Testis (tissue), 2 donors: ENCODE measurements around the gene LPAR2.

ENCODE experiments used
- POLR2A ChIP-seq: fragments of 450-650 bp; IDR thresholded peaks from one replicate; pipeline ENCODE4 v1.6.1; 2017; ENCODE audit warnings: antibody characterized with exemption, mild to moderate bottlenecking, moderate library complexity
- TF ChIP-seq, protein P1 (sequence below), 3 experiments: fragments of 450-650 bp in 2 of 3; fragments of 200-600 bp in 1 of 3; sonication (generic) in 1 of 3; IDR thresholded peaks; one replicate each; pipeline ENCODE4 v1.5.1; 2016 to 2019; ENCODE audit warnings: antibody characterized with exemption in 3 of 3, mild to moderate bottlenecking in 2 of 3, moderate library complexity in 1 of 3

DNA sequence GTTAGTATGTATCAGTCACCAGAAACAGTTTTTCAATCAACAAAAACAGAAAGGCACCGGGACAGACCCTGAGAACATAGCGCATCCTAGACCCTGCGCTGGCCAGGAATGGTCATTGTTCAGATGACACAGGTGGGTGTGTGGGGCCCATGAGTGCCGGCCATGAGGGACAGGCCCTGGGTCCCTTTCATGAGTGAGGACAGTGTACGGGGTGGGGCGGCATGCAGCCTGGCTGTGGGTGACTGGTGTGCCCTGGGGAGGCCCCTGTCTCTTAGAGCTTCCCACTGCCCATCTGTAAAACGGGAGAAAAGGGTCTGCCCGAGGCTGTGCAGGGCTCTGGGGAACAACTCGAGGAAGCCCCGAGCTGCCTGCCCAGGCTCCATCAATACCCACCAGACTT is 35.3 kb downstream of the LPAR2 start:
- TF ChIP-seq, protein P1, sequence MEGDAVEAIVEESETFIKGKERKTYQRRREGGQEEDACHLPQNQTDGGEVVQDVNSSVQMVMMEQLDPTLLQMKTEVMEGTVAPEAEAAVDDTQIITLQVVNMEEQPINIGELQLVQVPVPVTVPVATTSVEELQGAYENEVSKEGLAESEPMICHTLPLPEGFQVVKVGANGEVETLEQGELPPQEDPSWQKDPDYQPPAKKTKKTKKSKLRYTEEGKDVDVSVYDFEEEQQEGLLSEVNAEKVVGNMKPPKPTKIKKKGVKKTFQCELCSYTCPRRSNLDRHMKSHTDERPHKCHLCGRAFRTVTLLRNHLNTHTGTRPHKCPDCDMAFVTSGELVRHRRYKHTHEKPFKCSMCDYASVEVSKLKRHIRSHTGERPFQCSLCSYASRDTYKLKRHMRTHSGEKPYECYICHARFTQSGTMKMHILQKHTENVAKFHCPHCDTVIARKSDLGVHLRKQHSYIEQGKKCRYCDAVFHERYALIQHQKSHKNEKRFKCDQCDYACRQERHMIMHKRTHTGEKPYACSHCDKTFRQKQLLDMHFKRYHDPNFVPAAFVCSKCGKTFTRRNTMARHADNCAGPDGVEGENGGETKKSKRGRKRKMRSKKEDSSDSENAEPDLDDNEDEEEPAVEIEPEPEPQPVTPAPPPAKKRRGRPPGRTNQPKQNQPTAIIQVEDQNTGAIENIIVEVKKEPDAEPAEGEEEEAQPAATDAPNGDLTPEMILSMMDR (IDR thresholded peaks at IDR 0.05), result no peak
- TF ChIP-seq POLR2A, result no peak
